ENCODE results near the gene CD3E. TPM values are rescaled to one million over a fixed set of nuclear protein-coding genes. Genes with fewer than 3 reads are reported as not detected.

Gene CD3E
- total RNA-seq: 0.07 TPM in 1 of 2 replicates, not detected in the other

DNA sequence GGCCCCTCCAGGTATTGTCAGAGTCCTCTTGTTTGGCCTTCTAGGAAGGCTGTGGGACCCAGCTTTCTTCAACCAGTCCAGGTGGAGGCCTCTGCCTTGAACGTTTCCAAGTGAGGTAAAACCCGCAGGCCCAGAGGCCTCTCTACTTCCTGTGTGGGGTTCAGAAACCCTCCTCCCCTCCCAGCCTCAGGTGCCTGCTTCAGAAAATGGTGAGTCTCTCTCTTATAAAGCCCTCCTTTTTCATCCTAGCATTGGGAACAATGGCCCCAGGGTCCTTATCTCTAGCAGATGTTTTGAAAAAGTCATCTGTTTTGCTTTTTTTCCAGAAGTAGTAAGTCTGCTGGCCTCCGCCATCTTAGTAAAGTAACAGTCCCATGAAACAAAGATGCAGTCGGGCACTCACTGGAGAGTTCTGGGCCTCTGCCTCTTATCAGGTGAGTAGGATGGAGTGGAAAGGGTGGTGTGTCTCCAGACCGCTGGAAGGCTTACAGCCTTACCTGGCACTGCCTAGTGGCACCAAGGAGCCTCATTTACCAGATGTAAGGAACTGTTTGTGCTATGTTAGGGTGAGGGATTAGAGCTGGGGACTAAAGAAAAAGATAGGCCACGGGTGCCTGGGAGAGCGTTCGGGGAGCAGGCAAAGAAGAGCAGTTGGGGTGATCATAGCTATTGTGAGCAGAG is at the start of gene CD3E:
Gene CD3E, plus strand, starts transcription at position 163 of the 681 bp plus-strand sequence. Its CDS starts 223 bp downstream, at position 386.

DNA sequence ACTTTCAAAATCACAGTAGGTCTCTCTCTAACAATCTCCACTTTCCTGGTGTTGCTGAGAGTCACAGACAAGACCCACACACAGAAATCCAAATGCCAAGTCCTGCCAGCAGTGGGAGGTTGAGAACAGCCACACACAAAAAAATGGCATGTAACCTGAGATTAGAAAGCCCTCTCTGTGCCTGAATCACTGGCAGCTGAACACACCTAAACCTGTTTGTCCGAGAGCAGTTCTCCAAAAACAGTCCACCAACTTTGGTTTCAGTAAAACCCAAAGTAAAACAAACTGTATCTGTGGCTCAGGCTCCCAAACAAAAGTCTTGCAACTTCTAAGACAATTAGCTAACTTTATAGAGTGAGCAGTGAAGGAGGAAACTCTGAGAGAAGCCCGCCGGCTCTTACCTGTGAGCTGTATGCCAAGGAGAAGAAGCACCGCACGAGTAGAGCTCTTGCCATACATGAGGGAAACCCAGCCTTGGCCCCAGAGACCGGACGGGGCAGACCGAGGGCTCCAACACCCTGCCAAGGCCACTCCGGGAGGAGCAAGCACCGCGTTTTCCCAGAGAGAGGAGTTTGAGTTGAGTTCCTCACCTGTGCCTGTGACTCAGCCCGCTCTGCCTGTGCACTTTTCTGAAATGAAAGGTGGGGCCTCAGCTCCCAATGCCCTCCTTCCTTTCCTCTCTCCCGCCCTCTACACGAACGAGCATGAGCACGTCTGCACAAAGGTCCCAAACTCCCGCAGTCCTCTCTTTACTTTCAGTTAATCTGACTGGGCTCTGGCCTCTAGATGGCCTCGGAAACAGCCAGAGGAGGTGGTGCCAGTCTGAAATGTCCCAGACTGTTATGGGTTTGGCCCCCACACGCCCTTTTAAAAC is 40.6 kb upstream of the CD3E start, which contains the start of gene MPZL2:
Gene MPZL2, minus strand, starts transcription at position 603 of the 874 bp plus-strand sequence. Its CDS starts 144 bp downstream, at position 459.

DNA sequence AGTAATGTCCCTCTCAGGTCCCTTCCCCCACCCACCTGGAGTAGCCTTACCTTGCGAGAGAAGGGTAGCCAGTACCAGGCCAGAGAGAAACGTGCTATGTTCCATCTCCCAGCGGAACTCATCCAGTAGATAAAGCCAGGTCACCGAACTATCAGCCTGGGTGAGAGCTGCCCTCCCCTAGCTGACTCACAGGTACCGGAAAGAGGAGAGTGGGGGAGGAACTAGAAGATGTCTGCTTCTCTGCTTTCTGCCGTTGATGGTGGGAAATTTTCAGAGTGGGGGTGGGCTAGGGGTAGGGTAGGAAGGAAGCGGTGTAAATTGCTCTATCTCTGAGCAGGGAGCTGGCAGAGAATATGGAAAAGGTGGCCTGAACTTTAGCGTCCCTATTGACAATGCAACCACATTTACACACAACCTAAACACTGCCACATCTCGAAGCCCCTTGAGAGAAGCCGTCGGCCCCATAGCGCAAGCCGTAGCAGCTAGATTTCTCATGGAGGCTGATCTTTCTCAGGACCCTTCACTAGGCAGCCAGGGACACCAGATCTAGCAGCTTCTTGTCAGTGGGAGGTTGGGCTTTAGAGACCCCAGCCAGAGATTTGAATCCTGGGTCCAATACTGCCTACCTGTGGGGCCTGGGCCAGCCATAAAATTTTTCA is 38.1 kb downstream of the CD3E start, which contains the start of gene CD3D:
Gene CD3D, minus strand, starts transcription at position 203 of the 659 bp plus-strand sequence. Its CDS starts 98 bp downstream, at position 105.

DNA sequence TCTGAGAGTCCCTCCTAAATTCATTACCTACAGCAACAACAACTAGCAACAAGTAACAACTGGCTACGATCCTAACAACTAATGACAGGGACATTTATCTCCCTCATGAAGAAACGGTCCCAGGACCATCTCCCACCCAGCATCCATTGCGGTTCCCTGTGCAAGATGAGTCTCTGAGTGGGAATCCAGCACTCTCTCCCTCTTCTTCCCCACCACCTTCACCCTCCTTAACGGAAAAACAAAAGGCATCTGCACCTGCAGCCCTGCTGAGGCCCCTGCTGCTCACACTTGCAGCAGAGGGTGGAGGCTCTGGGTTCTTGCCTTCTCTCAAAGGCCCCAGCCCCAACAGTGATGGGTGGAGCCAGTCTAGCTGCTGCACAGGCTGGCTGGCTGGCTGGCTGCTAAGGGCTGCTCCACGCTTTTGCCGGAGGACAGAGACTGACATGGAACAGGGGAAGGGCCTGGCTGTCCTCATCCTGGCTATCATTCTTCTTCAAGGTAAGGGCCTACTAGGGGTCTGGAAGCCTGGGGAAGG is 39.5 kb downstream of the CD3E start, which contains the start of gene CD3G:
Gene CD3G, plus strand, starts transcription at position 364 of the 535 bp plus-strand sequence. Its CDS starts 80 bp downstream, at position 444.

GRCh38 chr11:118359295-118359958 is 54.9 kb downstream of the CD3E start, which contains the start of gene UBE4A:
UBE4A (plus strand) TSS chr11:118359600; CDS start chr11:118365081, 5,481 bp downstream.

Other genes with a start within 250 kb of the CD3E start
- 14.4 and 229 TPM in 2 replicates for gene TMPRSS4, start 227.7 kb upstream of the CD3E start, total RNA-seq
- not detected in 2 replicates for gene SMIM35, start 217.8 kb upstream of the CD3E start, total RNA-seq
- gene SCN4B, start 151.9 kb upstream of the CD3E start, total RNA-seq: 0.68 and 2.6 TPM in 2 replicates
- under 0.01 and 0.57 TPM in 2 replicates for gene SCN2B, start 128.1 kb upstream of the CD3E start, total RNA-seq
- not detected in 2 replicates for gene JAML, start 79.7 kb upstream of the CD3E start, total RNA-seq
- 44.3 and 64.3 TPM in 2 replicates for gene MPZL3, start 52.4 kb upstream of the CD3E start, total RNA-seq
- gene MPZL2, start 40.4 kb upstream of the CD3E start, total RNA-seq: 48.2 and 140 TPM in 2 replicates
- not detected in 2 replicates for gene CD3D, start 38.0 kb downstream of the CD3E start, total RNA-seq
- gene CD3G, start 39.6 kb downstream of the CD3E start, total RNA-seq: not detected in 2 replicates
- gene UBE4A, start 54.9 kb downstream of the CD3E start, total RNA-seq: 24.3 and 32.5 TPM in 2 replicates
- gene ATP5MG, start 96.9 kb downstream of the CD3E start, total RNA-seq: 52.5 and 121 TPM in 2 replicates
- 17.1 and 44.8 TPM in 2 replicates for gene KMT2A, start 131.8 kb downstream of the CD3E start, total RNA-seq
- gene TTC36, start 222.7 kb downstream of the CD3E start, total RNA-seq: 0.68 and 1.3 TPM in 2 replicates
- 14.4 and 40.4 TPM in 2 replicates for gene TMEM25, start 226.5 kb downstream of the CD3E start, total RNA-seq